Measurements from ENCODE around the gene RBFA. TPM values are rescaled to one million over a fixed set of nuclear protein-coding genes. Genes with fewer than 3 reads are reported as not detected.
A peak's percentile ranks its signal among the peaks of the same experiment; 100 is the strongest.
"Not testable (repeated sequence)": the region's sequence is repeated elsewhere in the genome, so short reads cannot be mapped to it uniquely, and the experiment has no call there.

The RBFA gene
- total and polyA plus RNA-seq, 8 donors: 10.5 to 19.5 (median 12.3) TPM

GRCh38 chr18:79988071-79988450, 46.2 kb upstream of the RBFA start:
- FAIRE-seq (no peak), ATAC-seq (peak; percentile 57 to 79 (median 73)), DNase-seq (peak in 5 of 6 donors; percentile 46 to 83 (median 65))
- Histone ChIP-seq H3K27ac (peak overlapping the region; percentile 96 to 98 (median 97)), H3K9me3 (no peaks in the 10 kb centered on the region), H3K4me3 (peak overlapping the region; percentile 84 to 96 (median 88)), H3K4me1 (peaks cover 0 to 21% (median 11%) of the 10 kb centered on the region in 3 donors), H3K36me3 (no peaks in the 10 kb centered on the region), H3K27me3 (no peaks in the 10 kb centered on the region)
- 1% methylated on average over 43 to 48 of the region's 48 CpGs for WGBS, 2 donors
- no peak for TF ChIP-seq CTCF (IDR thresholded peaks at IDR 0.05)
- intact Hi-C loops (cut with DNase I): no loop called here

- no peak for TF ChIP-seq CTCF (IDR thresholded peaks at IDR 0.05)
- Histone ChIP-seq H3K4me1 (peaks cover 0 to 18% (median 11%) of the 10 kb centered on the region in 3 donors), H3K36me3 (no peaks in the 10 kb centered on the region), H3K9me3 (no peaks in the 10 kb centered on the region), H3K27ac (peak within 1 kb of the TSS; percentile 96 to 98 (median 97)), H3K27me3 (no peaks in the 10 kb centered on the region), H3K4me3 (peak within 1 kb of the TSS; percentile 84 to 96 (median 88))
- FAIRE-seq: no peak
- ATAC-seq: peak; percentile 95 to 99 (median 98)
- intact Hi-C loops (cut with DNase I): no loop called here
- WGBS, 2 donors: 0 to 1% methylated on average over 63 to 71 of the region's 71 CpGs
- DNase-seq: peak; percentile 77 to 95 (median 86)
Observed at GRCh38 chr18:79988451-79989194, 45.6 kb upstream of the RBFA start, which contains the start of gene TXNL4A. TSS of gene TXNL4A (minus strand) at chr18:79988563. CDS start at chr18:79988392, 171 bp downstream.

GRCh38 chr18:79989195-79989497, 45.1 kb upstream of the RBFA start:
- Histone ChIP-seq H3K27me3 (no peaks in the 10 kb centered on the region), H3K4me1 (peaks cover 0 to 18% (median 11%) of the 10 kb centered on the region in 3 donors), H3K4me3 (peak overlapping the region; percentile 84 to 96 (median 88)), H3K9me3 (no peaks in the 10 kb centered on the region), H3K27ac (peak overlapping the region; percentile 96 to 98 (median 97)), H3K36me3 (no peaks in the 10 kb centered on the region)
- no peak for TF ChIP-seq CTCF (IDR thresholded peaks at IDR 0.05)
- FAIRE-seq: no peak
- ATAC-seq: no peak
- DNase-seq: no peak
- 24 to 42% methylated on average over 14 of the region's 14 CpGs for WGBS, 2 donors
- intact Hi-C loops (cut with DNase I): no loop called here

GRCh38 chr18:79991494-79991893, 42.7 kb upstream of the RBFA start:
- WGBS, 2 donors: 77 to 83% methylated on average over 2 of the region's 2 CpGs
- Histone ChIP-seq H3K27me3 (no peaks in the 10 kb centered on the region), H3K4me3 (no peak overlapping the region), H3K9me3 (no peaks in the 10 kb centered on the region), H3K36me3 (no peaks in the 10 kb centered on the region), H3K27ac (no peak overlapping the region), H3K4me1 (peaks cover 0 to 11% (median 10%) of the 10 kb centered on the region in 3 donors)
- TF ChIP-seq CTCF (IDR thresholded peaks at IDR 0.05): no peak
- no peak for FAIRE-seq
- DNase-seq: no peak
- intact Hi-C loops (cut with DNase I): no loop called here
- ATAC-seq: no peak

- H3K27ac ChIP-seq; DNase-seq; H3K27me3 ChIP-seq; H3K4me1 ChIP-seq; H3K36me3 ChIP-seq; ATAC-seq; FAIRE-seq; H3K4me3 ChIP-seq; intact Hi-C loops (cut with DNase I); H3K9me3 ChIP-seq: not testable (repeated sequence)
- WGBS, 2 donors: 72 to 85% methylated on average over 2 of the region's 2 CpGs
Observed at GRCh38 chr18:79999701-80000100, 34.5 kb upstream of the RBFA start.
